Right atrium auricular region (tissue), 2 donors: Measurements from ENCODE around the gene AJM1. TPM values are rescaled to one million over a fixed set of nuclear protein-coding genes. Genes with fewer than 3 reads are reported as not detected.
"Not testable (repeated sequence)": the region's sequence is repeated elsewhere in the genome, so short reads cannot be mapped to it uniquely, and the experiment has no call there.

ENCODE experiments used
- DNase-seq: peaks from one replicate; pipeline ENCODE4 v3.0.0-alpha.2; 2019; ENCODE audit warnings: low spot score
- H3K27ac ChIP-seq, 2 donors: fragments of 200-600 bp; sonication (generic); 1 replicate in 1 of 2; 2 replicates in 1 of 2; pipeline ENCODE4 v1.5.1; 2016 to 2019
- H3K27me3 ChIP-seq, 2 donors: fragments of 200-600 bp; sonication (generic); one replicate each; pipeline versions ENCODE4 v1.5.1 to v1.6.0; 2017 to 2019
- H3K36me3 ChIP-seq: fragments of 200-600 bp; sonication (generic); one replicate; pipeline ENCODE4 v1.5.1; 2016
- H3K4me1 ChIP-seq, 2 donors: fragments of 200-600 bp; sonication (generic); one replicate each; pipeline versions ENCODE4 v1.5.1 to v1.6.0; 2017 to 2019
- H3K4me3 ChIP-seq, 2 donors: fragments of 200-600 bp; sonication (generic); 1 replicate in 1 of 2; 2 replicates in 1 of 2; pipeline ENCODE4 v1.5.1; 2017 to 2019; ENCODE audit warnings: mild to moderate bottlenecking in 1 of 2, moderate library complexity in 1 of 2
- H3K9me3 ChIP-seq, 2 donors: fragments of 200-600 bp; sonication (generic); one replicate each; pipeline ENCODE4 v1.5.1; 2019
- total RNA-seq, 2 donors: library from RNA; depleted of rRNA; stranded (reverse); fragments of >200 nt; gene quantifications; one replicate each; pipeline ENCODE4 v1.1.0, GENCODE V29; 2016
- TF ChIP-seq, protein P1 (sequence below), 2 donors: fragments of 200-600 bp; sonication (generic); IDR thresholded peaks; one replicate each; pipeline ENCODE4 v1.5.1; 2019; ENCODE audit warnings: antibody characterized with exemption in 2 of 2

Gene AJM1
- total RNA-seq, 2 donors from 2014 or later: 2.7 to 3.0 TPM

GRCh38 chr9:136835162-136835931 lies 6.9 kb upstream of the AJM1 start:
- Histone ChIP-seq H3K4me3 (no peak overlapping the region), H3K4me1 (peaks cover 0 to 3% of the 10 kb centered on the region in 2 donors), H3K27me3 (no peaks in the 10 kb centered on the region), H3K36me3 (peaks cover 42% of the 10 kb centered on the region), H3K27ac (no peak overlapping the region), H3K9me3 (no peaks in the 10 kb centered on the region)
- TF ChIP-seq, protein P1, sequence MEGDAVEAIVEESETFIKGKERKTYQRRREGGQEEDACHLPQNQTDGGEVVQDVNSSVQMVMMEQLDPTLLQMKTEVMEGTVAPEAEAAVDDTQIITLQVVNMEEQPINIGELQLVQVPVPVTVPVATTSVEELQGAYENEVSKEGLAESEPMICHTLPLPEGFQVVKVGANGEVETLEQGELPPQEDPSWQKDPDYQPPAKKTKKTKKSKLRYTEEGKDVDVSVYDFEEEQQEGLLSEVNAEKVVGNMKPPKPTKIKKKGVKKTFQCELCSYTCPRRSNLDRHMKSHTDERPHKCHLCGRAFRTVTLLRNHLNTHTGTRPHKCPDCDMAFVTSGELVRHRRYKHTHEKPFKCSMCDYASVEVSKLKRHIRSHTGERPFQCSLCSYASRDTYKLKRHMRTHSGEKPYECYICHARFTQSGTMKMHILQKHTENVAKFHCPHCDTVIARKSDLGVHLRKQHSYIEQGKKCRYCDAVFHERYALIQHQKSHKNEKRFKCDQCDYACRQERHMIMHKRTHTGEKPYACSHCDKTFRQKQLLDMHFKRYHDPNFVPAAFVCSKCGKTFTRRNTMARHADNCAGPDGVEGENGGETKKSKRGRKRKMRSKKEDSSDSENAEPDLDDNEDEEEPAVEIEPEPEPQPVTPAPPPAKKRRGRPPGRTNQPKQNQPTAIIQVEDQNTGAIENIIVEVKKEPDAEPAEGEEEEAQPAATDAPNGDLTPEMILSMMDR (IDR thresholded peaks at IDR 0.05): no peak
- DNase-seq: no peak

DNA sequence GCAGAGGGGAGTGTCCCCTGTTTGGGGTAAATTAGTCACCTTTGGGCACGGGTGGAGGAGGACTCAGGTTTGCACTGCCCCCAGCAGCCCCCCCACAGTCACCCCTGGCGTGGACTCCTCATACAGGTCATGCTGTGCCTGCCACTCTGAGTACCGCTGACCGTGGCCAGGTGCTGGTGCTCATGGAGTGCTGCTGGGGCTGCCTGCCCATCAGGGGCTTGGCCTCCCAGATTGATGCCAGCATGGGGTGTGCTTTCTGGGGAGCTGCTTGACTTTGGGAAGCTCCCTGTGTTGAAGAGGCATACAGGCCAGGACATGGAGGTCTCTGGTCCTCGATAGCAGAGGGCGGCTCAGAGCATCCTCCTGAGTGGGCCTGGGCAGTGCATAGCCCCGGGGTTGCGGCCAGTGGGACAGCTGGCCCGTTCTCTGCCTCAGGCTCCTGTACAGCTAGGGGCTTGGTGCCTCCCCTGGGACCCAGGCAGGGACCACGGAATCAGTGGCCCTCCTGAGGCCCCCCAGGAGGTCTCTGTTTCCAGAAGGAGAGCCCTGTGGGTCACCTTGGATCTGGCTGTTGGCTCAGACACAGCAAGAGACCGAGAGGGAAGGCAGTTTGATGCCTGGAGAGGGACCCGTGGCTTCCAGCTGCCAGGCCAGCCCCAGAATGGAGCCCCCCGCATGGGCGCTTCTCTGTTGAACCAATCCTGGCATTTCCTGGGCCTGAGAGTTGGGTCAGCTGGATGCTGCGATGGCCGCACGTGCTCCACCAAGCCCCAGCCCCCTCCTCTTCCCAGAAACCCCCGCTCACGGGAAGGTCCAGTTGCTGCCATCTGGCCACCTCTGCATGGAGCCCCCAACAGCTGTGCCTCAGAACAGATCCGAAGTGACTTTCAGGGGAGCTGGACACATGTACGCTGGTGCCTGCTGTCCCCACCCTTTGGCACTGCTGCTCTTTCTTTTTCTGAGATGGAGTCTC lies 6.1 kb upstream of the AJM1 start:
- DNase-seq: no peak
- Histone ChIP-seq H3K4me3 (no peak overlapping the region), H3K27ac (no peak overlapping the region), H3K36me3 (peaks cover 35% of the 10 kb centered on the region), H3K9me3 (no peaks in the 10 kb centered on the region), H3K4me1 (peaks cover 0 to 12% of the 10 kb centered on the region in 2 donors), H3K27me3 (no peaks in the 10 kb centered on the region)
- TF ChIP-seq, protein P1 (IDR thresholded peaks at IDR 0.05): no peak

- Histone ChIP-seq H3K36me3 (peaks cover 24% of the 10 kb centered on the region), H3K27ac (no peak overlapping the region), H3K4me3 (no peak overlapping the region), H3K9me3 (no peaks in the 10 kb centered on the region), H3K27me3 (no peaks in the 10 kb centered on the region), H3K4me1 (peaks cover 0 to 22% of the 10 kb centered on the region in 2 donors)
- TF ChIP-seq, protein P1 (IDR thresholded peaks at IDR 0.05): no peak
- no peak for DNase-seq
Measured at GRCh38 chr9:136837146-136837855, 5.0 kb upstream of the AJM1 start.

DNA sequence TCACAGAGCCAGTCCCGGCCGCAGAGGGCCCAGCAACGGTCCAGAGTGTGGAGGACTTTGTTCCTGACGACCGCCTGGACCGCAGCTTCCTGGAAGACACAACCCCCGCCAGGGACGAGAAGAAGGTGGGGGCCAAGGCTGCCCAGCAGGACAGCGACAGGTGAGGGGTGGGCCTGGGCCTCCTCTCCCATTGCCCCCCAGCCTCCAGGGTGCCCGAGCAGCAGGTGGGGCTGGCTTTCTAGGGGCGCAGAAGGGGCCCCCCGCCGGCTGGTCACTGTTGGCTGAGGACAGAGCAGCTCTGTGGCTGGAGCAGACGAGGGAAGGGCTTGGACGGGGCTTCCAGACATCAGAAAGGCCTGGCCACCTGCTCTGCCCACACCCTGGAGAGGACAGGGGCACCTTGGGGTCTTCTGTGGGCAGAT lies 4.4 kb upstream of the AJM1 start:
- peaks cover 20% of the 10 kb centered on the region for H3K36me3 ChIP-seq
- not testable (repeated sequence) for H3K27ac ChIP-seq, H3K27me3 ChIP-seq, H3K4me3 ChIP-seq, DNase-seq, H3K9me3 ChIP-seq
- H3K4me1 ChIP-seq: peaks cover 0 to 28% of the 10 kb centered on the region in 2 donors

DNA sequence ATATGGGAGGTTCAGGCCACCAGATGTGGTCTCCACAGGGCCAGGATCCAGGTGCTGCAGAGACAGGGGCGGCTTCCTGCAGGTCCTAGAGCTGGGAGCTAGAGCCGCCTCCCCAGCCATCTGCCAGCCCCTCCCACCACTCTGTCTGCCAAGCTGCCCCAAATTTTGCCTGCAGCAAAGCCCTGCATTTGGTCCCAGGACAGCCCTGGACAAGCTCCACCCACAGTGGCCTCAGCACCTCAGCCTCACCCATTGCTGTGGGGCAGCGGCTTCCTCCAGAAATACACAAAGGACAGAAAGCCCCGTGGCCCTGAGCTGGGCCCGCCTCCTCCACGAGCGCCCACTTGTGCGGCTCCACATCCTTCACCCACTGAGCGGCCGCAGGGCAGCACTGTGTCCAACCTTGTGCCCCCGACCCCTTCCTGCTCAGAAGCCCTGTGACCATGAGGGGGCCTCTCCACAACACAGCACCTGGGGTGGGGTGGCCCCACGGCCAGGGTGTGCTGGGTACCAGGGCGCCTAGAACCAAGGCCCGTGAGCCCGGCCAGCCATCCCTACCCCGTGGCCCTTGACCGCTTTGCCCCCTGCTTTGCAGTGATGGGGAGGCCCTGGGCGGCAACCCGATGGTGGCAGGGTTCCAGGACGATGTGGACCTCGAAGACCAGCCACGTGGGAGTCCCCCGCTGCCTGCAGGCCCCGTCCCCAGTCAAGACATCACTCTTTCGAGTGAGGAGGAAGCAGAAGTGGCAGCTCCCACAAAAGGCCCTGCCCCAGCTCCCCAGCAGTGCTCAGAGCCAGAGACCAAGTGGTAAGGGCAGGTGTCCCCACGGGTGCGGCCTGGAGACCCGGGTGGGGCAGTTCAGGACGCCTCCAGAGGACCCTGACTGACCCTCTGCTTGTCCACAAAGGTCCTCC lies 3.7 kb upstream of the AJM1 start:
- Histone ChIP-seq H3K27me3 (no peaks in the 10 kb centered on the region), H3K9me3 (no peaks in the 10 kb centered on the region), H3K4me1 (peaks cover 0 to 35% of the 10 kb centered on the region in 2 donors), H3K36me3 (peaks cover 20% of the 10 kb centered on the region), H3K27ac (no peak overlapping the region), H3K4me3 (no peak overlapping the region)
- TF ChIP-seq, protein P1 (IDR thresholded peaks at IDR 0.05): no peak
- DNase-seq: no peak
